Measurements from ENCODE around the gene CCL3.

The CCL3 gene

DNA sequence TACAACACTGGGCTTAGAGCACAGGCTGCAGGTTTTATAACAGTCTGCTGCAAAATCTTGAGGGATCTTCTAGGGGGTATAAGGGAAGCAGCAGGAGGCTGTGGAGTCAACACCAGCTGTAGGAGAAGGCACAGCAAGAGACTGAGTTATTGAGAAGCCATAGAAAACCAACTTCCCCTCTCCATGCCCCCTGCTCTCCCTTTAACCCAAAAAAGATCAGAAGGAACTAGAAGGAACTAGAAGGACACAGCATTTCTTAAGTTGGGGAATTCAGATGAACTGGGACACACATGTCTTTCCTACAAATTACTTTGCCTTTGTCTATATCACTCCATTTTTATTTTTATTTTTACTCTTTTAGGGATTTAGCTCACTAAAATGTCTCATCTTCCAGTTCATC, 32.0 kb downstream of the CCL3 start:
- FAIRE-seq (no peak), DNase-seq (ENCODE audit: insufficient read length, low spot score) (no peak)
- TF ChIP-seq, protein P1, sequence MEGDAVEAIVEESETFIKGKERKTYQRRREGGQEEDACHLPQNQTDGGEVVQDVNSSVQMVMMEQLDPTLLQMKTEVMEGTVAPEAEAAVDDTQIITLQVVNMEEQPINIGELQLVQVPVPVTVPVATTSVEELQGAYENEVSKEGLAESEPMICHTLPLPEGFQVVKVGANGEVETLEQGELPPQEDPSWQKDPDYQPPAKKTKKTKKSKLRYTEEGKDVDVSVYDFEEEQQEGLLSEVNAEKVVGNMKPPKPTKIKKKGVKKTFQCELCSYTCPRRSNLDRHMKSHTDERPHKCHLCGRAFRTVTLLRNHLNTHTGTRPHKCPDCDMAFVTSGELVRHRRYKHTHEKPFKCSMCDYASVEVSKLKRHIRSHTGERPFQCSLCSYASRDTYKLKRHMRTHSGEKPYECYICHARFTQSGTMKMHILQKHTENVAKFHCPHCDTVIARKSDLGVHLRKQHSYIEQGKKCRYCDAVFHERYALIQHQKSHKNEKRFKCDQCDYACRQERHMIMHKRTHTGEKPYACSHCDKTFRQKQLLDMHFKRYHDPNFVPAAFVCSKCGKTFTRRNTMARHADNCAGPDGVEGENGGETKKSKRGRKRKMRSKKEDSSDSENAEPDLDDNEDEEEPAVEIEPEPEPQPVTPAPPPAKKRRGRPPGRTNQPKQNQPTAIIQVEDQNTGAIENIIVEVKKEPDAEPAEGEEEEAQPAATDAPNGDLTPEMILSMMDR (IDR thresholded peaks at IDR 0.05; ENCODE audit: insufficient read depth, missing control alignments) = no peak

DNA sequence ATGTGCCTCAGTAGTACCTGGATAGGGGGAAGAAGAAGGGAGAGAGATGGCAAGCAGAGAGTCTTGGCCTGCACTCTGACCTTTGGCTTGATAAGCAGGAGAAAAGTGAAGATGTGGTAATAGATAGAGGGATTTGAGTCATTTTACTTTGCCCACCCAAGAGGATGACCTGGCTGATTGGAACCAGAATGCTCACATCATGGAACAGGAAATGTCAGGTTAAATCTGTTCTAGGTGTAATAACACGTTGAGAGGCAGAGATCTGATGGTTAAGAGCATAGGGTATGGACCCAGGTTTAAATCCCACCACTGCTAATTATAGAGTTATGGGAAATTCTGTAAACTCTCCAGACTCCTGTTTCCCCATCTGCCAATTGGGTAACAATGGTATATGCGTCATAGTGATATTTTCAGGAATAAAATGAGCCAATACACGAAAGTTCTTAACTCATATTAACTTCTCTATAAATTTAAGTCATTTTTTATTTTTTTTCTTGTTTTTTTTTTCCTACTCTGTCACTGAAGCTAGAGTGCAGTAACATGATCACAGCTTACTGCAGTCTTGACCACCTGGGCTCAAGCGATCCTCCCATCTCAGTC, 33.9 kb downstream of the CCL3 start:
- no peak for FAIRE-seq
- no peak for DNase-seq (ENCODE audit: insufficient read length, low spot score)
- TF ChIP-seq, protein P1 (IDR thresholded peaks at IDR 0.05; ENCODE audit: insufficient read depth, missing control alignments) = no peak

DNA sequence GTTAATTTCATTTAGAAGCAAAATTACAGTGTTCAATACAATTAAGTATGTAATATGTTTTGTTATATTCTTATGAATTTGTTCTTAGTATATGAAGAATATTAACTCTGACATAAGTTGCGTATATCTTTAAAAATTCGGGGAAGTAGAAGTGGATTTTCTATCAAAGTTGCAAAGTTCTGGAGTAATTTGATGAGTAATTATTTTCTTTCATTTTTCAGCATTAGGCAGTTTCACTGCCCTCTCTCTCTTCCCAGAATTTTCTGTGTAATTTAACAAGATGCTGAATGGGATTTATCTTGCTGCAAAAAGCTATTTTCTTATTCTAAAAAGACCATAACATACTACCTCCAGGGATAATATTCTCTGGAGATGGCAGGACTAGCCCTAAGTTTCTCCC, 34.8 kb downstream of the CCL3 start:
- TF ChIP-seq, protein P1 (IDR thresholded peaks at IDR 0.05; ENCODE audit: insufficient read depth, missing control alignments) = no peak
- FAIRE-seq = no peak
- no peak for DNase-seq (ENCODE audit: insufficient read length, low spot score)

DNA sequence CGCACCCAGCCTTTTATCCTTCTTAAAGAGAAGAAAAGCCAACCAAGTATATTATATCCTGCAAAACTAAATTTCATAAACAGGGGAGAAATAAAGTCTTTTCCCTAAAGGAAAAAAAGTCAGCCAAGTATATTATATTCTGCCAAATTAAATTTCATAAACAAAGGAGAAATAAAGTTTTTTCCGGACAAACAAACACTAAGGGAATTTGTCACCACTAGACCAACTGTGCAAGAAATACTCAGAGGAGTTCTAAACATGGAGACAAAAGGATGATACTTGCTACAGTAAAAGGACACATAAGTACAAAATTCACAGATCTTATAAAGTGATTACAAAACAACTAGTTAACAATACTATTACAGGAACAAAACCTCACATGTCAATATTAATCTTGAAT, 40.3 kb downstream of the CCL3 start:
- FAIRE-seq (no peak), DNase-seq (ENCODE audit: insufficient read length, low spot score) (no peak)
- TF ChIP-seq, protein P1 (IDR thresholded peaks at IDR 0.05; ENCODE audit: insufficient read depth, missing control alignments) = no peak

DNA sequence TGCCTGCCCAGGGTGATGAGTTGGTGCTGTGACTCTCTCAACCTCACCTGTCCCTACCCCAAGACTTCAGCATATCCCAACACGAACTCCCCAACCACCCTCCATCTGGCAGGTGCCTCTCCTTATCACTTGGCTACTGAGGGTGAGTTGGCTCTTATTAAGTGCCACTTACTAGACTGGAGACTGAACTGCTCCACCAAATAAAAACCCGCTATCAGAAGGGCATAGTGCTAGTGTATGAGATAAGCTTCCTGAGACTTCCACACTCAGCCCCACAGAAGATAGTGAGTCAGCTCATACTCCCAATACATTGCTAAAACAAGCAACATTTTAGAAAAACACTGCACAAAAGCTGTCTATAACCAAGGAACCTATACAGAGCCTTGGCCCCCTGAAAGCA, 41.9 kb downstream of the CCL3 start:
- TF ChIP-seq, protein P1 (IDR thresholded peaks at IDR 0.05; ENCODE audit: insufficient read depth, missing control alignments) = no peak
- no peak for DNase-seq (ENCODE audit: insufficient read length, low spot score)
- no peak for FAIRE-seq
